HG03064 (cell line): Measurements from ENCODE around the gene TOP3A.

Experiments used
- ATAC-seq: cut with Tn5 transposase; IDR thresholded peaks from one replicate; pipeline ENCODE4 v1.9.1; 2021; ENCODE audit warnings: low read depth; ENCODE audit not compliant: unreplicated experiment

The TOP3A gene

DNA sequence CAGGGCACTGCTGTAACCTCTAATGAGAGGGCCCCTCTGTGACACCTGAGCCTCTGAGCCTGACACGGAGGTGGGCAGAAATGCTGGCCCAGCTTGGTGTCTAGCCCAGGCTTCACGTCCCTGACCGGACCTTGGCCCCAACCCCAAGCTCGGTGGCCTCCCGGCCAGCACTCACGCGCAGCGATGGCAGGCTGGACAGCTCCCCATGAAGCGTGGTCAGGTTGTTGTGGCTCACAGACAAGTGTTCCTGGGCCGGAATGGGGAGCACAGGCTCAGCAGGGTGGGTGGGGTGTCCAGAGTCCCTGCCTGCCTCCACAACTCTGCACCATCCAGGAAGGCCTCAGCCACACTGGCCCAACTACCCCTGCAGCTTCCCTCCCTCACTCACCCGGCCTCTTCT lies 58.4 kb downstream of the TOP3A start:
- ATAC-seq: no peak

DNA sequence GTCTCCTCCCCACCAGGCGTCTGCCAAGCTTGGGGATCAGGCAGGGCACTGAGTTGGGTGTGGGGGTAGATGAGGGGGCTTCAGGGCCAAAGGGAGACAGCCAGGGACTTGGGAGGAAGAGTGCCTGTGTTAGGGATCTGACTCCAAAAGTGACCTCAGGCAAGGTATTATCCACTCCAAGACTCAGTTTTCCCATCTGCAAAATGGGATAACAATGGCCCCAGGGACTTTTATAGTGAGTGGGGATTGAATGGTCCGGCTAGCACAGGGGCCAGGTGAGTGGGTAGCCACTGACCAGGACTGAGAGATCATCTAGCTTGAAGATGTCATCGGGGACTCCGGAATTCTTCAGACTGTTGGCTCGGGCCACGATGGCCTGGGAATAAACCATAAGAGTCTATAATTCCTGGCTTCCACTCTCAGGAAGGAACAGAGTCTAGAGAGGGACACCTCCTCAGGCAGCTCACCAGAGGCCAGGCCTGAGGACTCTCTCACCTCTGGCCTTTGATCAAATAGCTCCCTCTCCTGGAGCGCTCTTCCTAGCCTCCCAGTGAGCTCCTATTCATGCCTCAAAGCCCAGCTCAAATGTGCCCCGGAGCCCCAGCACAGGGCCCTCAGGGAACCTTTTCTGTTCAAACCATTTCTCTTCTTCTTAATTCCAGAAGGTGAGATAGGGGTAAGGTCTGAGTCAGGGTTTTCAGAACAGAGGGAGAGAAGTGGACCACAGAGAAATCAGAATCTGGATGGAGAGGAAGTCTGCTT lies 59.7 kb downstream of the TOP3A start:
- ATAC-seq: no peak

DNA sequence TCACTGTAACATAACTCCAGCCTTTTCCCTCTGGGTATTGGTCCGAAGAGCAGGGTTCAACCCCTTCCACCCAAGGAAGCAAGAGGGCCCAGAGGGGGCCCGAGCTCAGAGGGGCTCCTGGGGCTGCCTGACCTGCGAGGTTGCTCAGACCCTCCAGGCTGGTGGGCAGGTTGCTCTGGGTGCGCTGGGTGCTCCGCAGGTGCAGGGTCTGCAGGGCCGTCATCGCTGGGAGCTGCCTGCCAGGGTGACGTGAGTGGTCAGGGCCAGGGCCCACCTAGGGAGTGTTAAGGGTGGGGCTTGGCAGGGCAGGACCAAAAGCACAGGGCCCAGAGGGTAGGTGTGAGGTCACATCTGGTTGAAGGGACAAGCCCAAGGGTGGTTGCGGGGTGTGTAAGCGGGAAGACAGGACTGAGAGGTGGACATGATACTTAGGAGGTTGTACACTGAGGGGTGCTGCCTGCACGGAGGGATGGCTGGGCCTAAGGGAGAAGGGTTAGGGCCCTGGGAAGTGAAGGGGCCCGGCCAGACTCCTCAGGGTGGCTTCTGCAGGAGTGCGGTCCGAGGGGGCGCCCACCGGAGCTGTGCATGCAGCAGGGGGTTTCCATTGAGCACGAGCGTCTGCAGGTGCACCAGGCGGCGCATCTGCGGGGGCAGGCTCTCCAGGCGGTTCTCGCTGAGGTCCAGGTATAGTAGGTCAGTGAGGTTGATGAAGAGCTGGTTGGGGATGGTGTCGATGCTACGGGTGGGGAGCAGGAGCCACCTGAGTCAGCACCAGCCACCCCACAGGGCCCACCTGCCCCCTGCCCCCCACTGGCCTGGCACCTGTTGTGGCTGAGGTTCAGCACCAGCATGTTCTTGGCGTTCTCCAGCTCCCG lies 60.6 kb downstream of the TOP3A start:
- no peak for ATAC-seq

DNA sequence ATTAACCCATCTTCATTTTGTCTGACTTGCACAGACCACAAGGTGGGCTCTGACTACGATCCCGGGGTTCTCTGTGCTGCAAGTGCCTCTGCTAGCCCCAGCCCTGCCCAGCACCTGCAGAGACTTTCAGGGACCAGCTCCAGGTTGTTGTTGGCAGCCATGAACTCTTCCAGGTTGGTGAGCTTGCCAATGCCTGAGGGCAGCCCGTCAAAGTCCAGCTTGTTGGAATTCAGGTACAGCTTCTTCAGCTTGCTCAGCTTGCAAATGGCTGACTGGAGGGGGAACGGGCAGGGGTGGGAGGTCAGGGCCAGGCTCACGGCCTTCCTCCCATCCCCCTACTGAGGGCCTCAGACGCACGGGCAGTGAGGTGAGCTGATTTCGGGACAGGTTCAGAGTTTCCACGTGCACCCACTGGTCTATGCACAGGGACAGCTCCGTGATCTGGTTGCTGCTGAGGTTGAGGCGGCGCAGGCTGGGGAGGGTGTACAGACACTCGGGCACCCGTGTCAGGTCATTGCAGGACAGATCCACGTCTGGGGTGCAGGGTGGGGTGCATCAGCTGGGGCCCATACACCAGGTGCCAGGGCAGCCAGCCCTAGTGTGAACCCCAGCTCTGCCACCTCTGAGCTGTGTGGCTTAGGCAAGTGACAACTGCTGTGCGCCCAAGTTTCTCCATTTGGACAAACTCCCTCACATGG lies 61.5 kb downstream of the TOP3A start:
- no peak for ATAC-seq

DNA sequence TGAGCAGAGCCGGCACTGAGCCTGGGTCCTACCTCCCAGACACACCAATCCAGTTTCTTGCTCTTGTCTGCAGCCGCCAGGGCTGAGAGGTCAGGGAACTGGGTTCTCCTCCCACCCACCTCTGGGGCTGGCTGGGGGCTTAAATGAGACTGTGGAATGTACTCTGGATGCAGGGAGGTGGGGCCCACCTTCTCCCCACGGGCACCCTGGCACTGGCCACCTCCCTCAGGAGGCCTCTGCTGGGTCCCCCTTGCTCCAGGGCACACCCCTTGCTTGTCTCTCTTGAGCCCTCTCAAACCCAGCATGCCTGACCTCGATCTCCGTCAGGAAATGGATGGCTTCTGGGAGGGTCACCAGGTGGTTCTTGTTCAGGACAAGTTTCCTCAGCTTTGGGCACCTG lies 62.6 kb downstream of the TOP3A start:
- ATAC-seq: no peak

DNA sequence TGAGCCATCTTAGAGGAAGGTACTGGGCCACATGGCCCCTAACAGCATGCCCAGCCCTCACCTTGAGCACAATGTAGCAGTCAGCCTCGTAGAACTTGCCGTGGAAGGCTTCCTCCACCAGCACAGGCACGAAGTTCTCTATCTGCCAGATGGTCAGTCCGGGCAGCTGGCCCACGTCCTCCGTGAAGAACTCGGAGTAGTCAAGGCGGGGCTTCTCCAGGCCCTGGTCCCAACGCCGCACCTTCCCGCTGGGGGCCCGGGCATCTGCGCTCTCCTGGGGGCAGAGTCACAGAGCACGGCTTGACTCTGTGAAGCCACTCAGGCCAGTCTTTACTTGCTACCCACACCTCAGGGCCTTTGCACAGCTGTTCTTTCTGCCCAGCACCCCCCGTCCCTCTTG lies 63.6 kb downstream of the TOP3A start:
- ATAC-seq: no peak

DNA sequence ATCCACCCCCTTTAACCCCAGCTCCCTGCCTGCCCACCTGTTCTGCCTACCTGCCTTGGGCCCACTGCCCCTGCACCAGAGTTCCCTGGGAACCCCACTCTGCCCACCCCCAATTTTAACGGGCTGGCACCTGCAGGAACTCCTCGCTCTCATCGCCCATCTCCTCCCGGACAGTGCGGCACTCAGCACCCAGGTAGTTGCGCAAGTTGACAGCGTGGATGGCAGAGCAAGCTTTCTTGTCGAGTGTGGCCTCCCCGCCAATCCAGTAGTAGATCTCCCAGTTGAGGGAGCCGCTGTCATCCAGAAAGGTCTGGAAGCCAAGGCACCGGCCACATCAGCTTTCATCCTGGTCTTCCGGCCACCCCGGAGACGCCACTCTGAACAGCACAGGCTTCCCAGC lies 64.1 kb downstream of the TOP3A start:
- ATAC-seq: no peak

DNA sequence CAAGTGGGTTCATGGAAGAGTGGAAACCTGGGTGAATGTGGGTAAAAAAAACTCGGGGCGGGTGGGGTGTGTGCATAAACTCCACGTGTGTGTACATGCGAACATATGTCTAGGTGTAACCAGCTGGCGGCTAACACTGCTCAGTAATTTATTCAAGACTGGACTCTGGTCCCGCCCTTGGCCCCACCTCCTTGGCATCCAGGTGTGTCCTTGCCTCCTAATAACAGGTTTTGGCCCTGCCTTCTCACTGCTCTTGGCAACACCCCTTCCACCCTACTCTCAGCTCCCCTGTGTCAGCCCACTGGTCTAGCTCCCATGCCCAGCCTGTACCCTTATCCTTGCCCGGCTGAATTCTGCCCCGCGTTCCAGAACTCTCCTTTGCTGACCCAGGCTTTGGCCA lies 64.5 kb downstream of the TOP3A start:
- ATAC-seq: no peak

DNA sequence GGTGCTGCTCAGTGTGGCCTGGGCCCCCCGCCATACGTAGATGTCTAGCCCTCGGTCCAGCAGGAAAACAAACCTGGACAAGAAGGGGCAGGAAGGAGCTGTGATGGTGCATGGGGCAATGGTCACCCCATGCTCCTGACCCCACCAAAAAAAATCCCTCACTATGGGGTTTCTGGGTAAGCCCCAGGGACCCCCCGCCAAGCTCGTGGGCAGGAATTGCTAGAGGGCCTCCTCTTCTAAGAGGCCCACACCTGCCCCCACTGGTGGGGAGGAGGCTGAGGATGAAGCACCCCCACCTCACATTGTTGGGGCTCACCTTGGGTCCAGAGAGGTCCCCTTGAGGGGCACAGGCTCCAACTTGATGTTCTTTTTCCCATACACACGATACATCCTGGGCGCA lies 66.0 kb downstream of the TOP3A start:
- no peak for ATAC-seq

DNA sequence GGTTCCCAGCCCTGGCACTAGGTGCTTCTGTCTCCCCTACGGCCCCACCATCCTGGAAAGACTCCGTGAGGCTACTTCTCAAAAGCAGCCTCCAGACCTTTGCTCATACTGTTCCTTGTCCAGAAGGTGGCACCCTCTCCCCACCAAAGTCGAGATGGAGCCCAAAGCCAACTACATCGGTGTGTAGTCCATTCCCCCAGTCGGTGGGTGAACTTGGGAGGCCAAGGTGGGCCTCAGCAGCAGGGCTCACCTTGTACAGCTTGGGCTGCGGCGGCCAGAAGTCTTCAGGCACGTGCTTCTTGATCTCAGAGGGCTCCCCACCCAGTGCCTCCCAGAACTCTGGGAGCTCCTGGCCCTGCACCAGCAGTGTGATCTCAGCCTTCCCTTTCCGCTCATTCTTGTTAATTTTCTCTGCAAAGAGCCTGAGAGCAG lies 66.5 kb downstream of the TOP3A start:
- no peak for ATAC-seq

DNA sequence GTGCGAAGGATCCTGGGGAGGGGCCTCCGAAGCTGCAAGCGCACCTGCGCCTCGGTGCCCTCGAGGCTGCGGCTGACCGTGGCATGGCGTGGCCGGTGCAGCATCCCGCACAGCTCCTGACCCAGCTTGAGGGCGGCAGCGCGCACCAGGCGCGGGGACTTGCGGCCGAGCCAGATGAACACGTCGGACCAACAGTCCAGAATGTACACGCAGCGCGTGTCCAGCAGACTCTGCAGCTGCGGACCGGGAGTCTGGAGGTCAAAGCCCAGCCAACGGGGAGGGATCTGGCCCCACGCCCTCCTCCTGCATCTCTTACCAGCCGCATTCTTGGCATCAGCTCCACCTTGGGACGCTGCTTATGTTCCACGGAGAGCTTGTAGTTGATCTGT lies 67.2 kb downstream of the TOP3A start:
- ATAC-seq: no peak

DNA sequence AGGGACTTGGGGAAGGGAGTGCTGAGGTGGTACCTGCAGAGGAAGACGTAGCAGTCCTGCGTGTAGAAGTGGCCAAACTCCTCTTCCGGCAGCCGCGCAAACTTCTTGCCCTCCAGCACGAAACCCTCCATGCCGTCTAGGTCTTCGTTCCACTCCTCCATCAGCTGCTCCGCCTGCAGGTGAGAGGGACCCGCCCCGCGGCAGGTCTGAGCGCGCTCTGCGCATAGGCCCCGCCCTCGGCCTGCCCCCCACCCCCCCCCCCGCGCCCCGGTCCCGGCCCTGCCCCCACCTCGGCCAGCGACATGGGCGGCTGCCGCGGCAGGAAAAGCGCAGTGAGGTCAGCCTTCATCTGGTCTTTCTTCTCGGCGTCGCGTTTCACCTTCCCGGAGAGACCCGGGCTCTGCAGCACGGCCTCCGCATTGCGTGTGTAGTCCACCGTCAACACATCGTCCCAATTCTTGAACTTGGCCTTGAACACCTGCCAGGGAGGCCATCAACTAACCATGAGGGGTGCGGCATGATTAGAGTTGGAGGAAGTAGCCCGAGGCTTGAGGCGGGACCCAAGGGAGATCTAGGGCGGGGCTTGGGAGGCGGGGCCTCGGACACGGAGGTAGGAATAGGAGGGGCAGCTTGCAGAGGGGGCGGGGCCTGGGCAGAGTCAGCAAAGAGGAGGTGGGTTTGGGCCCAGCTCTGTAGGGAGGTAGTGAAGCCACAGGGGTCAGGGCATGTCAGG lies 67.7 kb downstream of the TOP3A start:
- ATAC-seq: no peak

DNA sequence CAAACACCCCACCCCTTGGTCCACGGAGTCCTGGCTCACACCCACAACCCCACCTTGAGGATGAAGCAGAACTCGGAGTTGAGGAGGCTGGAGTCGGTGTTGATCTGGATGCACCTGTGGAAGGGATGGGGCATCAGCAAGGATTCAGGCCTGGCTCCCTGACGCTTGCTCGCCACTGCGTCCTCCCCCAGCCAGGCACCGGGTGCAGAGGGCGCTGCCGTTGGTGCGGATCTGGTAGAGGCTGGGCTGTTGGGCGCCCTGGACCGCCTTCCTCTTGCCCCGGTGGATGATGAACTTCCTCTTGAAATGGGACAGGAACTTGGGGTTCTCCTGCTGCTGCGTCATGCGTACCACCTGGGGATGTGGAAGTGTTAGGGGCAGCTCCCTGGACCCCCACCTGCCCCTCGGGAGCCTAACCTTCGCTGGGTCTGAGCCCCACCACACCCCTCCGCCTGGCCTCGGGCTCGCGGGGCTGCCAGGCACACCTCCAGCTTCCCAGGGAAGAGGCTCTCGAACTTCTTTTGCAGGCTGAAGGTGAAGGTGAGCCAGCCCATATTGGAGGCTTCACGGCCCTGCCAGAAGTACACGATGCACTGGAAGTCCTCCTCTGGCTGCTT lies 68.6 kb downstream of the TOP3A start:
- no peak for ATAC-seq

DNA sequence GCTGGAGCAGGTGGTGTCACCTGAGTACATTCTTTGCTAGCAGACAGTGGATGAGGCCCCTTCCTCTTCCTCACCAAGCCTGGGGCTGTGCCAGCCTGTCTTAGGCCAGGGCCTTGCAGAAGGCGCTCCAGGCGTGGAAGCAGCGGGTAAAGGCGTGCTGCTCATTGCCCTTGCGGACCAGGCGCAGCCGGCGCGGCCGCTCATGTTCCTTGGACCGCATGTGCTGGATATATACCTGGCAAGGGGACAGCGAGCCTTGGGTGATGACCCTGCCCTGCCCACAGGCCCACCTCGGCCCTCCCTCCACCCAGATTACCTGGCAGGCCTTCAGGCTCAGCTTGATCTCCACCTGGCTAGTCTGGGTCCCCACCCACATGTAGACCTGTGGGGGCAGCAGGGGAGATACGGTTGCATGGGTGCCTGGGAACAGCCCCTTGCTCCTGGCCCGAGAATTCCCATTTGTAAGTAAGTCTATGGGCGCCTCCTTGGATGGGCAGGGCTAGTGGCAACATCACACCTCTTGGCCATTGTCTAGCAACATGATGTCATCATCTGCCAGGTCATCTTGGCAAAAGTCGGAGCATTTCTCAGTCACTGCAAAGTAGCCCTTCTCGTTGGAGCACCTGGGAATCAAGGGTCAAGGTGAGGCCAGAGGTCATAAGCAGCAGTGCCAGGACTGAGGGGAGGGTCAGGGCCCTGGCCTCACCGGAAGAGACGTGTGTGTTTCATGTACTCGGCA lies 69.6 kb downstream of the TOP3A start:
- no peak for ATAC-seq

DNA sequence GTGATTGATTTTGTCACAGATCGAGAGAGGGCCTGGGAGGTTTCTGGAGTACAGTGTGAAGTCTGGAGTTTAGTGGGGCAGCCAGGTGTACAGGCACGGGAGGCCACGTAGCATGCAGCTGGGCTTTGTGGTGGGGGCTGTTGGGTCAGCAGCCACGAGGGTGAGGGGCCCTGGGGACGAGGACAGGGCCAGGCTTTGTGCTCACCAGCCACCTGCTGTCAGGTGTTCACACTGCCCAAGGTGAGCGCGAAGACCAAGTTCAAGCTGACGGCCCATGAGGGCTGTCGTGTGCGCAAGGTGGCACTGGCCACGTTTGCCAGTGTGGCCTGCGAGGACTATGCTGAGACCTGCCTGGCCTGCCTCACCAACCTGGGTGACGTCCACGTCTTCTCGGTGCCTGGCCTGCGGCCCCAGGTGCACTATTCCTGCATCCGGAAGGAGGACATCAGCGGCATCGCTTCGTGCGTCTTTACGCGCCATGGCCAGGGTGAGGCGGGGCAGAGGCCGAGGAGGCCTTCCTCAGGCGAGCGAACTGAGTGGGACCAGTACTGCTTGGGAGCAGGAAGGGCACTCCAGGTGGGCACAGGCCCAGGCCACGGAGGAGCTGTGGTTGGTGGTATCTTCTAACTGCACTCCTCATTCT lies 73.4 kb downstream of the TOP3A start:
- no peak for ATAC-seq

DNA sequence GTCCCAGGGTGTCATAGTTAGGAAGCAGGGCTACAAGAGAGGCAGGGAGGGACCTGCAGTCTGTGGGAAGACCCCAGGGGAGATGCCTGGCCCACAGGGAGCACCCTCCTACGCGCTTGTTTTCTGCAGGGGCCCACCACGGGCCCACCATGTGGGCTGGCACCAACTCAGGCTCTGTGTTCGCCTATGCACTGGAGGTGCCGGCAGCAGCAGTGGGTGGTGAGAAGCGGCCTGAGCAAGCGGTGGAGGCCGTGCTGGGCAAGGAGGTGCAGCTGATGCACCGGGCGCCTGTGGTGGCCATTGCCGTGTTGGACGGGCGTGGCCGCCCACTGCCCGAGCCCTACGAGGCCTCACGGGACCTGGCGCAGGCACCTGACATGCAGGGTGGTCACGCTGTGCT lies 74.3 kb downstream of the TOP3A start:
- no peak for ATAC-seq

DNA sequence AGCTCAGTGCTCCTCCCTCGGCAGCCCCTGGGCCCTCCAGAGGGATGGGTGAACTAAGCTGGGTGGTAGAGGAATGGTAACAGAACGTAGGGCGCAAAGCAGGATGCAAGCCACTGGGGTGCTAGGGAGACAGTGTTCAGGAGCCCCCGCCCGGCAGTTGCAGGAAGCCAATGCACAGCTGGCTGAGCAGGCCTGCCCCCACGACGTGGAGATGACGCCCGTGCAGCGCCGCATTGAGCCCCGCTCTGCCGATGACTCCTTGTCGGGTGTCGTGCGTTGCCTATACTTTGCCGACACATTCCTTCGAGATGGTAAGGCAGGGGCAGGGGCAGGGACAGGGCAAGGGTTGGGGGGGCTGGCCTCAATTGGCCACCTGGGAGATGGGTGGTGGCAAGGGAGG lies 76.5 kb downstream of the TOP3A start:
- ATAC-seq: no peak

DNA sequence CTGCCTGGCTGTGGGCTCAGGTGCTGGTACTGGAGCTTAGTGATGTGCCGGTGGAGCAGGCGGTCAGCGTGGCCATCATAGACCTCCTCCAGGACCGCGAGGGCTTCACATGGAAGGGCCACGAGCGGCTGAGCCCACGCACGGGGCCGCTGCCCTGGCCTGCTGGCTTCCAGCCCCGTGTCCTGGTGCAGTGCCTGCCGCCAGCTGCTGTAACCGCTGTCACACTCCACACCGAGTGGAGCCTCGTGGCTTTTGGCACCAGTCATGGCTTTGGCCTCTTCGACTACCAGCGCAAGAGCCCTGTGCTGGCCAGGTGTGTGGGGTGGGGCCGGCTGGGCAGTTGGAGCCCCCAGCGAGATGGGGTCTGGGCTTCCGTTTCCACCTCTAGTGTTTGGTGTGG lies 77.3 kb downstream of the TOP3A start:
- no peak for ATAC-seq

DNA sequence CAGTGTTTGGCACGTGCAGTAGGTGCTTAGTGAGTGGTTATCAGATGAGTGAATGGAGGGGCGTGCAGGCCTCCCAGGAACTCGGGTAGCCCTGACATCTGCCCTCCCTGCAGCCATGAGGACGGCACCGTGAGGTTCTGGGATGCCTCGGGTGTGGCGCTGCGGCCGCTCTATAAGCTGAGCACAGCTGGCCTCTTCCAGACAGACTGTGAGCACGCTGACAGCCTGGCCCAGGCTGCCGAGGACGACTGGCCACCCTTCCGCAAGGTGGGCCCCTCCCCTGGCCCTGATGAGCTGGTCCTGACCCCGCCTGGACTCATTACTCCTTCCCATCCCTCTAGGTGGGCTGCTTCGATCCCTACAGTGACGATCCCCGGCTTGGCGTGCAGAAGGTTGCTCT lies 78.3 kb downstream of the TOP3A start:
- ATAC-seq: no peak
